ENCODE results near the gene SHOC2. TPM values are rescaled to one million over a fixed set of nuclear protein-coding genes. Genes with fewer than 3 reads are reported as not detected.

SHOC2 gene
- 38.1 and 45.3 TPM in 2 replicates for total RNA-seq

DNA sequence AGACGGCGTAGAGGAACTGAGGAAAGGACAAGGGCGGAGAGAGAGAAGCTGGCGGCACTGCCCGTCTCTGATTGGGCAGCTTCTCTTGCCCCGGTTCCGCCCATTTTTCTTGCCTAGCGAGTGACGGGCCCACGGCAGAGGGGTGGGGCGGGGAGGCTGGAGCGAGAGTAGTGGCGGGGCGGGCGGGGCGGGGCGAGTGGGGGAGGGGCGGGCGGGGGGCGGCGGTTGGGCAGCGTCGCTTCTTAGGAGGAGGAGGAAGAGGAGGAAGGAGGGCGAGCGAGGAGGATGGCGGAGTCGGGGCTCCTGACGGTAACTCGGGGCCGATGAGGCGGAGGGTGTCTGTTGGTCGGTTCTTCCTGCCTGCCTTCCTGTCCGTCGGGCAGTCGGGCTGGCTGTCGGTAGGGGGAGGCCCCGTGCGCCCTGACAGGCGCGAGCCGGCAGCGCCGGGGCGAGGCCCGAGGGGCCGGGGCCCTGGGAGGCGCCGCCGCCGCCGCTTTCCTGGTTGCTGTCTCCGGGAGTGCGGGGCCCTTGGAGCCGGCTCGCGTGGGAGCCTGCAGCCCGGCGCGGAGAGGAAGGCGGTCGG is at the start of gene SHOC2:
Gene SHOC2, plus strand, starts transcription at position 256 of the 583 bp plus-strand sequence. CDS start 44,755 bp downstream, outside the sequence.

DNA sequence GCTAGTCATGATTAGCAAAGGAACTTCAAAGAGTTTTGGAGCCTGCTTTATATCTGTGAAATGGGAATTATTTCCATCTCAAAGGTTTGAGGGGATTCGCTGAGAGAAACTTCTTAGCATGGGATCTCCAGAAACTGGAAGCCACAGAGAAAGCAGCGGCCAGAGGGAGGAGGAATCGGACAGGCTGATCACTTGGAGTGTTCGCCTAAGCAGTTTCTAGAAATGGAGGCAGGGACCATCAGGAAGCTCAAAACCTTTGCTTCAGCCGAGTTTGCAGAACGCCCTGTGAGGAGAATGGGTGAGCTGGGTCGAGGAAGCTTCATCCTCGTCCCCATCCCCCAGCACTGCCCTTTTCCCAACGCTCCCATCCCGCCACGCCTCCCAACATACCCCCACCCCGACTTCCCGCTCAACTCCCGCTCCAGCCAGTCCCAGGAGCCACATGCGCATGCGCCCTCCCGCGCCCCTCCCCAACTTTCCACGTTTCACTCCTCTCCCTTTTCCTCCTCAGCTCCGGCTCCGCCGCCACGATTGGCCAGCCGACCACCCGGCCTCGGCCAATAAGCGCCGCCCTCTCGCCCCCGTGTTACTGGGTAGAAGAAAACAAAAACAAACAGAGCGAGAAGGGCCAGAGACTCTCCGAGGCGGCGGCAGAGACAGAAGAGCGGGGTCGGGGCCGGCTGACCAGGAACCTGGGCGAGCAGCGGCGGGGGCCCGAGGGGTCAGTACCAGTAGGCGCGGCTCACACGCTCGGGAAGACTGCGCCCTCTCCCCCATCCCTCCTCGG is 47.9 kb upstream of the SHOC2 start, which contains the start of gene PDCD4:
Gene PDCD4, plus strand, starts transcription at position 631 of the 787 bp plus-strand sequence. CDS start 4,100 bp downstream, outside the sequence.

DNA sequence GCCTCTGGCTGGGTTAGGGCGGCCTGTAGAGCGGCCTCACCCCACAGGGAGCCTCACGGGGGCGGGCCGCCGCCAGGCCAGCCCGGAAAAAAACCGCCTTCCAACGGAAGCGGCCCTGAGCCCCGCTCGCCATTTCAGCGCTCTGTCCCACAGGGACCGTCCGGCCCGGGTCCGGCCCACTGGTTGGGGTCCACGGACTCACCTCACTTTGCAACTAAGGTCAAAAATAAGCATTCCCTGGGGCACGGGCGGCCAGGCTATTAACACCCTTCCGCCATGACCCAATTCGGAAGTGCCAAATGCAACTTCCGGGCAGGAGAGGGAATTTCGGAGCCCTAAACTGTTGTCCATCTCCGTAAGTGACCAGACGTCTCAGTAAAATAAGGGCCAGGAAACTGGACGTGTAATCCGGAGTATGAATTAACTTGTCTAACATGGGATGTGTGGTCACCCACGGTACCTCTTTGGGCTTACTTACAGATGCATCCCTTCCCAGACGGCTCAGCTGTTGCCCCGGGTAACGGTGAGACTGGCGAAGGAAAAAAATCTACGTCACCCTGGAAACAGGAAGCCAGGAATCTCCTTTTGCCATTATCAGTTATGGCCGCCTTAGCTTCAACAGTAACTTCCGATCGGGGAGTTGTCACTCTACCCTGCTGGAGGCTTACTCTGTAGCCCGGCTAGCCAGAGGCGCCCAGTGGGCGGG is 608 bp upstream of the SHOC2 start, which contains the start of gene BBIP1:
Gene BBIP1, minus strand, starts transcription at position 538 of the 706 bp plus-strand sequence. CDS start 1,023 bp downstream, outside the sequence.

Other genes starting within 250 kb of the SHOC2 start
- 48.5 and 78.6 TPM in 2 replicates for gene PDCD4, start 47.7 kb upstream of the SHOC2 start, total RNA-seq
- gene BBIP1, start 424 bp upstream of the SHOC2 start, total RNA-seq, result 20.4 and 25.8 TPM in 2 replicates
- gene ADRA2A, start 157.4 kb downstream of the SHOC2 start, total RNA-seq, result 0.09 and 0.18 TPM in 2 replicates